HG03439 (cell line): ENCODE results near the gene AKR7A2.

Experiments used
- ATAC-seq: cut with Tn5 transposase; IDR thresholded peaks from one replicate; pipeline ENCODE4 v1.9.1; 2021; ENCODE audit warnings: mild to moderate bottlenecking, moderate library complexity; ENCODE audit not compliant: unreplicated experiment

The AKR7A2 gene

GRCh38 chr1:19343617-19344350, 31.8 kb upstream of the AKR7A2 start:
- ATAC-seq: no peak

DNA sequence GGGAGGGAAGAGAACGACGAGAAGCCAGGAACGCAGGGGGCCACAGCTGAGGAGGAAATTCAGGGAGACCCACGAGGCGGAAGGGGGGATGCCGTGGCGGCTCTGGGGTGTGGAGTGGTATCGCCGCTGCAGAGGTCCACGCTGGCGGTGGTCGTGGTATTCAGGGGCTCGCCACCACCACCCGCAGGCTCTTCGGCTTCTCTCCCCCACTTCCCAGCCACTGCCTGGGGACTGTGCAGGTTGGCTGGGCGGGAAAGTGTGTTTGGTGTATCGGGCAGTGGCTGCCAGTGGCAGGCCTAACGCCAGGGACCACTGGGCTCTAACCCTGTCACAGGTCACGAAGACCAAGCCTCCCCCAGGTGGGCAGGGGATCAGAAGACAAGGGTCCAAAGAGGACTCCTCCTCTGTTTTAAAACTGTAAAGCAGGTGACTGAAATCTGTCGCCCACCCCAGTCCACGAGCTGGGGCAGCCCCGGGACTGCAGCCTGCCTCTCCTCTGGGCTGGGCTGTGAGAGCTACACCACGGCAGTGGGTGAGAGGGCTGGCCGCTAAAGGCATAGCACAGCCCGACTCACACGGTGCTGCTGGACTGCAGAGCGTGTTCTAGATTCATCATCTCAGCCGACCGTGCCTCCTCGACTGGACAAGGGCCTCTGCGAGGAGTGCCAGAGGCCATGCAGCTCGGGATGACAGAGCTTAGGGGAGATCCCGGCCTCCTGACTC, 31.1 kb upstream of the AKR7A2 start:
- no peak for ATAC-seq

- no peak for ATAC-seq
These were observed 30.3 kb upstream of the AKR7A2 start for GRCh38 chr1:19342062-19342750.

GRCh38 chr1:19341201-19342061, 29.5 kb upstream of the AKR7A2 start:
- no peak for ATAC-seq

DNA sequence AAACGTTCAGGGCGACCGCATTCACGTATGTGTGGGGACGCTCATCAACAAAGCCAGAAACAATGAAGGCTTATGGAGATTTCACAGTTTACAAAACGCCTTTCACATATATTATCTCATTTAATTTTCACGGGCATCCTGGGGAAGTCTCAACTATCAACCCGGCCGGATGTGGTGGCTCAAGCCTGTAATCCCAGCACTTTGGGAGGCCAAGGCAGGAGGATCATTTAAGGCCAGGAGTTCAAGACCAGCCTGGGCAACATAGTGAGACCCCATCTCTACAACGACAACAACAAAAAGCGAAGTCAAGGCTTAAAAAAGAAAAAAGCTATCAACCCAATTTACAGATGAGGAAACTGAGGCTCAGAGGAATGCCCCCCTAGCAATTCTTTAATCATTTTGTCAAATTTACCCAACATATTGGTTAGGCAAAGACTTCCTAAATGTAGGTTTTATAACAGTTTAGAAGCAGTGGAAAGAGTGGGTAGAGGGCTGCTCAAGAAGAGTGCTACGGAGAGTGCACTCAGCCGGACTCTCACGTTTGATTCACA, 28.5 kb upstream of the AKR7A2 start:
- no peak for ATAC-seq

DNA sequence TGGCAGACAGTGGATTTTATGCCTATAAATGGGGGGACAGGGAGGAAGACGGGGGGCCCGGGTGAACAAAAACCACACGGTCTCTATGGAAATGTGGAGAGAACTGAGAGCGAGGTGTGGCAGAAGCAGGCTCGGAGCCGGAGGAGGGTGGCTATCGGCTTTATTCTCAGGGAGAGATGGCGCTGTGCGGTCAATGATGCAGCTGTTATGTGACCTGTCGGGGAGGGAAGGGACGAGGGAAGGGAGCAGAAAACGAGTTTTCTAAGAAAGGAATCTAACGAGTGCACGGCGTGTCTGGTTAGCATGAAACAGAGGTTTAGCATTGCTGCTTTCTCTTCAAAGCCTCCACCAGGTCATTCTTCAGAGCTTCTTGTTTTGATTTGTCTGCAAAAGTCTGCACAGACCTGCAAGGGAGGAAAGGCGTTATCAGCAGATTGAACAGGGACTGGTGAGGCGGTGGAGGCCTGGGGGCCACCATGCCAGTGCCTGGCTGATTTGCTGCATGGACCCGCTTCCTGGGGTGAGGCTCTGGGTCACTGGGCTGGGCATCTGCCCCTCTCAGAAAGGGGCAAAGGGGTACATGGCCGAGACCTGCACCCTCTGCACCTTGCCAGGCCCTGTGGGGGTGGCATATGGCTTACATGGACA, 27.4 kb upstream of the AKR7A2 start:
- ATAC-seq: no peak

DNA sequence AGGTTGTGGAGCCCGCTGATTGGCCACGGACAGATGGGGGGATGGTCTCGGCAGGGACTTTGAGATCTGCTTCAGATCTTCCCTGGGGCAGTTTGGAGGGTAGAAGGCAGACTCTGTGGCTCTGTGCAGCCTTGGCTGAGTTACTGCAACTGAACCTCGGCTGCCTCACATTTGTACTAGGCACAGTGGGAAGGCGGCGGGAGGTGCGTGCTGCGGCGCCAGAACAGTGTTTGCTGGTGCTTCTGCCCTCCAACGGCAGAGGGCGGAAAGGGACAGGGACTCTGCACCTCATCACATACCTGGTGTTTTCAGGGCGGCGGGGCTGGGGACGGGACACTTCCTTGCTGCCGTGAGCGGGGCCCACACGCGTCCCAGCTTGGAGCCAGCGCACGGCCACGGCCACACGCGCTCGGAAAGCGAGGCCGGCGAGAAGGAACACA, 26.4 kb upstream of the AKR7A2 start:
- ATAC-seq: no peak

- ATAC-seq: no peak
These were observed 25.3 kb upstream of the AKR7A2 start for GRCh38 chr1:19337289-19337688.

DNA sequence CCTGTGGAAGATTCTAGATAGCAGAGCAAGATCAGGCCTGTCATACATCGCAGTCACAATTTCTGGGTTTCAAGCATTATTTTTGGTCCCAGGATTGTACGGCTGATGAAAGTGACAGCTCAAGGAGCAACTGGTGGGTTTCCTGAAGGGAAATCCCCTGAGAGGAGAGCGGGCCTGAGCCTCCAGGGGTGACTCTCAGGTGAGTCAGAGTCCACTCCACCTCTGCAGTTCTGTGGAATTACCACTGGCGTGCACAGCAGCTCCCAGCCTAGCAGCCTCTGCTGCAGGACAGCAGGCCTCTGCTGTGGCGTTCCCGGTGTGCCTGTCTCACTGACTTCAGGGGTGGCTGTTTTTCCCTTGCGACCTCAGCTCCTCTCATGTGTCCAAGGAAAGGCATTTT, 24.6 kb upstream of the AKR7A2 start:
- no peak for ATAC-seq

GRCh38 chr1:19333587-19334354, 21.8 kb upstream of the AKR7A2 start:
- ATAC-seq: no peak

DNA sequence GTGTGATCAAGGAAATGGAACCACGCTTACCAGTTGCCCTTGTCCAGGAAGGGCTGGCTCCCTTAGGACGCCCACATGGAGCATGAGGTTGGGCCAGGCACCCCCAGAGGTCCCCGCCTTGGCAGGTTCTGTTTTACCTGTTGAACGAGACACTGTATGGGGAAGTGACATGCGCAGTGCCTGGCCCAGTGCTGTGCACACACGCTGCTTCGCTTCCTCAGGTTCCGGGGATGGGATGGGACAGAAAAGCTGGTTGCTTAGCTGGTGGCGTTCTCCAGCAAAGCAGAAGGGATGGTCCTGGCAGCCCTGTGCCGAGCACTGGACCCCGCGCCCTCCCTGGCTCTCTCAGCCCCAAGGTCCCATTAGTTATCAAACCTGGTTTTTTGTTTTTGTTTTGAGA, 20.9 kb upstream of the AKR7A2 start:
- no peak for ATAC-seq

- ATAC-seq: no peak
These were observed 19.4 kb upstream of the AKR7A2 start for GRCh38 chr1:19331262-19331878.

DNA sequence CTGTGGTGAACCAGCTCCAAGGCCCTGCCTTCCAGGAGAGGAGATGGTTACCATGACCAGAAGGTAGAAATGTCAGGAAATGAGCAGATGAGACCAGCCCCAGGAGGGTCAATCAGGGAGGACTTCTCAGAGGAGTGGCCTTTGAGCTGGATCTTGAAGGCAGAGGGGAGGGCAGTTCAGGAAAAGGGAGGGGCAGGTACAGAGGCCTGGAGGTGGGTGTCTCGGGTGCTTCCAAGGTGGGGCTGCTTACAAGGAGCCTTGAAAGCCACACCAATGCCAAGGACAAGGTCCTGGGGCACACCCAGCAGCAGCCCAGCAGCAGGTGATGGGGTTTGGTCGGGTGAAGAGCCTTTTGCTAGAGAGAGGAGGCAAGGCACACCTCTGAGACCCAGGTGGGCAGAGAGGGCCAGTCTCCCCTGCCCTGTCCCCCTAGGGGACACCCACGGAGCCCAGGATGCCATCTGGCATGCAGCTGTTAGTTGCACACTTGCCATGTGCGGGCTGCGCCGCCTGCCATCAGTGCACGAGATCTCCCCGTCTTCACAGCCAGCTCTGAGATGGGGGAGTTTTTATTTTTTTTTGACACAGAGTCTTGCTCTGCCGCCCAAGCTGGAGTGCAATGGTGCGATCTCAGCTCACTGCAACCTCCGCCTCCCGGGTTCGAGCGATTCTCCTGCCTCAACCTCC, 18.6 kb upstream of the AKR7A2 start:
- ATAC-seq: no peak

DNA sequence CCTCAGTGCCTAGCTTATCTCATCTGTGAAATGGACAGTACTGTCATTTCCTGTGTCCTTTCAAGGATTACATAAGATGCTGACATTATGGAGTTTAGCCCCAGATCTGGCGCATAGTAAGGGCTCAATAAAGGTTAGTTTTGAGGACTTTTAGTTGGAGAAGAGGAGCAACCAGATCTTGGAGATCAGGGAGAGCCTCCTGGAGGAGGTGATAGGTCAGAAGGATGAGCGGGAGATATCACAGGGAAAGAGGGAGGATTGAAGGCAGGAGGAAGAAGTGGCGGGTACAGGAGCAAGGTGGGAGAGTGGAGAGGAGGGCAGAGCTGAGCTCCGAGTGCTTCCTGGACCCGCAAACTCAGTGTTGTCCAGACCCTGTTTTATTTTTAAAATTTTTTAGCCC, 17.7 kb upstream of the AKR7A2 start:
- no peak for ATAC-seq

DNA sequence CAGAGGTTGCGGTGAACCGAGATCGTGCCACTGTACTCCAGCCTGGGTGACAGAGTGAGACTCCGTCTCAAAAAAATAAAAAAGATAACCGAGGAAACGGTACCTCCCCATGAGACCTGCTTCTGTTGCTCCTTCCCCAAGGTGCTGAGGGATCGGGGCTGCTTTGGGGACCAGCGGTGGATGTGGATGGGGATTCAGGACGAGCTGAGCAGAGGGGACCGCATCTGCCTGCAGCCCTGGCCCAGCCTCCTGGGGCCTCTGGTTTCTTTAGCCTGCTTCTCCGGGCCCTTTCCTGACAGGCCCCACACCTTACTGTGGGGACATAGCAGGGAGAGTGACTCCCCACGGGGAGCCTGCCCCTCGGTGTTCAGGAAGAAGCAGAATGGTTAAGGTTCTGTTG, 17.2 kb upstream of the AKR7A2 start:
- ATAC-seq: no peak

DNA sequence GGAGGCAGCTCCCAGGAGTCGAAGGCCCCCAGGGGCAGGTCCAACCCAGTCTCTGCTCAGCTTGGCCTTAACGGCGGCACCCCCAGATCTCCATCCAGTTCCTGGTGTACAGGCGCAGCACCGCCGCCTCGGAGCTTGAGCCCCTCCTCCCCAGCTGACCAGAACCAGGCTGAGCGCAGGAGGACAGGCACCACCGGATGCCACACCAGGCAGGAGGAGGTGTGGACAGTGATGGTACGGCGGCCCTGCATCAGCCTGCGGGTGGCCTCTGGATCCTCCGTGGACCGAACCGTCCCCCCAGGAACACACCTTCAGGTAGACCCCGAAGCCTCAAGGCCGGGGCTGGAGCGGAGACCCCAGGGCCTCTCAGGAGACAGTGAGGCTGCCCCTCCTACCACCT, 16.5 kb upstream of the AKR7A2 start:
- ATAC-seq: no peak

GRCh38 chr1:19327736-19328135, 15.8 kb upstream of the AKR7A2 start:
- no peak for ATAC-seq

DNA sequence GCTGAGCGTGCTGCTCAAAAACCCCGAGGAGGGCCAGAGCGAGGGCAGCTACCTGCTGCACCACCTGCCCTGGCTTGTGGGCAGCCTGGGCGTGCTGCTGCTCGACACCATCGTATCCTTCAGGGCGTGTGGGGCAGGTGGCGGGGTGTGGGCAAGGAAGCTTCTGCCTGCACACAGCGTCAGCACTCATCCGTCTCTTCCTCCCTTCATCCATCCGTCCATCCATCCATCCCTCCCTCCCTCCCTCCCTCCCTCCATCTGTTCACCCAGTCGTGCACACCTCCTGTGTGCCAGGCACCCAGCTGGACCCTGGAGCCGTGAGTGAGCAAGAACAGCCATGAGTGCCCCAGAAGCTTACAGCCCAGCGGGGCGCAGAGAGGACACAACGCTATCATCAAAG, 15.4 kb upstream of the AKR7A2 start:
- no peak for ATAC-seq

- no peak for ATAC-seq
These were observed 14.8 kb upstream of the AKR7A2 start for GRCh38 chr1:19326748-19327065.
